HuH-7 (cell line): ENCODE results near the gene SLC38A6.
"Not testable (repeated sequence)": the region's sequence is repeated elsewhere in the genome, so short reads cannot be mapped to it uniquely, and the experiment has no call there.

Source experiments
- DNase-seq: peaks from one replicate; pipeline ENCODE4 v3.0.0; 2011; ENCODE audit warnings: low spot score

The SLC38A6 gene

GRCh38 chr14:61051051-61051450 is 70.0 kb downstream of the SLC38A6 start:
- DNase-seq = no peak

DNA sequence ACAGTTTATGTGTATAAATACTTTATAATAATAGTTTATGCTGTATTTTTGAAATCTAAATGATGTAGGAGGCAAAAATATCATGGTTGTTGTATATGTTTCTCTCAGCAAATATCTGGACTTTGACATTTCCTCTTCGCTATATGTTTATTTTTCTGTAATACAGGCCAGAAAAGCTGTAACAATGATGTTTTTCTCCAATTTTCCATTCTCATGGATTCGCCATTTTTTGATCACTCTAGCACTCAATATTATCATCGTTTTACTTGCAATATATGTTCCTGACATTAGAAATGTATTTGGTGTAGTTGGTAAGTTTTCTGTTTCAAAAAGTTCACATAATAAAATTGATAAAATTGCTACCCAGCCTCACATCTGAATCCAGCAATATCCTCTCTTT is 70.6 kb downstream of the SLC38A6 start:
- DNase-seq = no peak

DNA sequence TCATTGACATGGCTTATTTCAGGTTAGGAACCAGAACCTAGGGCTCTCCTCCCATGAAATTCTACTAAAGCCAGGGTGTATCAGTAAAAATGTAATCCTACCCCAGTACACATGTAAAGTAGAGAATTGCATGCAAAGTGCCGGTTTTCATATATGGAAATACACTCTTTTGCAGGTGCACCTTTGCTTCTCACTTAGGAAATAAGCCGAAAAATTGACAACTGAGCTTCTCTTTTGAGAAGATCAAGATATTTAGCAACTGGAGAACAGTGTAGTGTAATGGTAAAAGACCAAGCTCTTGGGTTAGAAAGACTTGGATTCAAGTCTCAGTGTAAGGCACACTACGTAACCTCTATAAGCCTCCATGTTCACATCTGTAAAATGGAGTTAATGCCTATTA is 82.4 kb downstream of the SLC38A6 start:
- no peak for DNase-seq

DNA sequence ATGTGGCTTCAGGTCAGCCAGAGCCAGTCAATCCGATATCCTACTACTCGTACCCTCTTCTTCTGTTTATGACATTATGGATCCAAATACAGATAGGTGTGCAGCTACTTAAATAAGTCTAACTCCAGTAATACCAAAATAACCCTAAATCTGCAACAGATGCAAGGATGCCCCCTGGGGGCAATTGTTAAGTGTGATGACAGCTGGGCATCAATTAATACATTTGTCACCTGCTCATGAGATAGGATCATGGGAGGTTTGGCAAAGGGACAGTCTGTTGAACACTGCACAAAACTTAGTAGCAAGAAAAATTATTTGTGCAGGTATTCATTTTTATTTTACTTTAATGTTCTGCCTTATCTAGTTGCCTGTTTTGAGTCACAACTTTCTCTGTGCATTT is 83.2 kb downstream of the SLC38A6 start:
- no peak for DNase-seq

DNA sequence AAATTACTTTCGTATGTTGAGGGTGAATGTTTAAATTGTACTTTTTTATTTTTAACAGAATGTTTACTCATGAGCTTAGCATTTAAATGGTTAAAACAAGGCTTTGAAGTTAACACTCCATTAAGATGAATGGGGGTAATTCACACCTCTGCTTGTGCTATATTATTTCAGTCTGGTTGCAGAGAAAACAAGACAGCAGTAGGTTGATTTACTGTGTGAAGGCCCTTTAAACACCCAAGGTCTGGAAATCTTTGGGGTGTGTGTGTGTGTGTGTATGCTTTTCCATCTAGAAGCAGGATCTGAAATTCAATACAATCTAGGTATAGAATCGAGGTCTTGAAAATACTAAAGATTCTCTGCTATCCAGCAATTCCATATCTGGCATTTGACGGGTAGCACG is 83.8 kb downstream of the SLC38A6 start:
- DNase-seq = no peak

GRCh38 chr14:61065656-61066055 is 84.6 kb downstream of the SLC38A6 start:
- no peak for DNase-seq

GRCh38 chr14:61072442-61072841 is 91.4 kb downstream of the SLC38A6 start:
- DNase-seq = not testable (repeated sequence)

DNA sequence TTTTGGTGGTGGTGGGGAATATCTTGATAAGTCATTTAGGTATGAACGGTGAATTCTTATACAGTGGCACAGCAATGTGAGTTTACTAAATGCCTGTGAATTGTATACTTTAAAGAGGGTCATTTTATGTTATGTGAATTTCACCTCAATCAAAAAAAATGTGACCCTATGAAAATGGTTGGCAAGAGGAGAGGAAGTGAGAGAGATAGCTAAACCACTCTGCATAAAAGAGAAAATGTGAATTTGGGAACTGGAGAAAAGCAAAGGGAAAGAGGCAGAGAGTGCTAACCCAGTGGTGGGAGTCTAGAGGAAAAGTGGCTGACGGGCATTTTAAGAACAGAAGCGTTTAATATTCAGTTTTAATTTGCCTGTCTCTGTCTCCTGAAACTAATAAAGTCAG is 93.8 kb downstream of the SLC38A6 start:
- no peak for DNase-seq

DNA sequence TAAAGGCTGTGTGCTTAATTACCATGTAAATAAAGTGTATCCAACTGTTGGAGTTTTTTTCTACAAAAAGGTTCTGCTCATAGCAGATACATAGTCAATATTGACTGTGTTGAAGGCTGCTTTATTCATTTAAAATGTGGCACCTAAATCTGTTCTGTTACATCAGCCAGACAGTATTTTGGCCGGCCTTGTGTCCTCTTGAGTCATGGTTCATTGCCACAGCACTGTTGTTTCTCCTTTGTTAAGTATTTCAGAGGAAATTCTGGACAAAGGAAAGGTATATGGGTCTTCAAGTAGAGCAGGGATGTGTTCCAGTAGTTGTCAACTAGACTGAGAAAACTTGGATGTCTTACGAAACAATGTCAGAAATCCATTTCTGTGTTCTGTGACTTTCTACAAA is 95.5 kb downstream of the SLC38A6 start:
- no peak for DNase-seq

DNA sequence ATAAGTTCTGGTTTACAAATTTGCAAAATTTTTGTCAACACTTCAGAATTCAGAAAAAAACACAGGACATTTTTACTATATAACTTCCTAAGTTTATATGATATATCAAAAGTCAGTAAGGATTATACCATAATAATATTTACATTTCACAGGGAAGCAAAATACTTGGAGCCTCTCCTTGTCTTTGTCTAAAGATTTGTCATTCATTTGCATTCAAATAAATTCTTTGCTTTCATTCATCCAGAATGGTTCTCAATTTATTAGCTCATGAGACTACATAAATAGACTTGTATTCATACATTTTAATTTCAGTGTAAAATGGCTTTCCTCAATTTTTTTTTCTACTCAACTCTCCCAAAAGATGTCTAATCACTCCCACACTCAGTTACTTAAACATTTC is 96.4 kb downstream of the SLC38A6 start:
- no peak for DNase-seq

- no peak for DNase-seq
Observed at GRCh38 chr14:61077951-61078720, 97.1 kb downstream of the SLC38A6 start.

DNA sequence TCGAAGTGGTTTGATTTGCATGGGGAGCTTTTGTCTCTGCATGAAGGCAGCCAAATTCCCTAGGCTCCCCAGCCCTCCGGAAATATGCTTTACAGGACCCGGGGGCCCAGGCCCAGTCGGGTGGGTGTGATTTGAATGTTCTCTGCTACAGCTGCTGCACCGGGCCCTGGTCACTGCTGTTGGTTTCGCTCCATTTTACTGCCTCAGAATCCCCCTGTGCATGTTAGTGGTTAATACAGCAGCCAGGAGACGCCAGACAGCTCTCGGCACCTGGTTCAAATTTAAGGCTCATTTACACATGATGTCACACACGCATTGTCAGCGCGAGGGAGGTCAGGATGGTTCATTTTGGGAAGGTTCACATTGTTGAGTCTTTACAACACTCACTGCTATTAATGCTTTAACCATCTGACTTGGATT is 99.6 kb downstream of the SLC38A6 start:
- DNase-seq = no peak

- DNase-seq = no peak
Observed at GRCh38 chr14:61088081-61088480, 107.0 kb downstream of the SLC38A6 start.

GRCh38 chr14:61089126-61089750 is 108.2 kb downstream of the SLC38A6 start:
- DNase-seq = no peak

DNA sequence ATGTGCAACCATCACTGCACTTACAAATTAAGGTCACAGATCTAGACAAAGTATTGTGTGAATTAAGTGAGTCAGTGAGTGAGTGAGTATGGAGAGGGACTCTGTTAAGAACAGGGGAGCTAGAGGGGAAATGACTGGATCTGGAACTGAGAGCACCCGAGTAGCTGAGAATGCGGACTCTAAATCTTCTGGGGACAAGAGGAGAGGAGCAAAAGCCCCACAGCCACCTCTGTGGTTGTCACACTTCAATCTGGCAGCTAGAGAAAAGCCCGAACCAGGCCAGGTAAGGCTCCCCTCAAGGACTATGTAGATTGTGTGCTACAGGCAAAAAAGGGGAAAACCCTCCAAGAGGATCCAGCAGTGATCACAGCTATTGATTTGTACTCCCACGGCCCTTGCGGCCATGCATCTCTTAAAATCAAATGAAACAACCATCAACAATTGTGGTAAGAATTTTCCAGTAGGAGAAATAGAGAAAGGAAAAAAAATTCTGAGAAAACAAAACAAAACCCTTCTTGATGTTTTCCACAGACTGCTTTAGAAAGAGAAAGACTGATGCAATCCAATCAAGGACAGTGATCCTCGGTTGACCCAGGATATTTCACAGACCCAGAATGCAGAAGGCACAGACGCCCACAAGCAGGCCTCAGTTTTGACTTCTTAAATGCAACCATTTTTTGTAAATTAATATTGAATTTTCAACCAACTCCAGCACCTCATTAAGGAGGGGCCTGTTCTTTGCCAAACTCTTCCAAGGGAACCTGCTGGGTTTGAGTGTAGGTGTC is 109.6 kb downstream of the SLC38A6 start:
- no peak for DNase-seq

DNA sequence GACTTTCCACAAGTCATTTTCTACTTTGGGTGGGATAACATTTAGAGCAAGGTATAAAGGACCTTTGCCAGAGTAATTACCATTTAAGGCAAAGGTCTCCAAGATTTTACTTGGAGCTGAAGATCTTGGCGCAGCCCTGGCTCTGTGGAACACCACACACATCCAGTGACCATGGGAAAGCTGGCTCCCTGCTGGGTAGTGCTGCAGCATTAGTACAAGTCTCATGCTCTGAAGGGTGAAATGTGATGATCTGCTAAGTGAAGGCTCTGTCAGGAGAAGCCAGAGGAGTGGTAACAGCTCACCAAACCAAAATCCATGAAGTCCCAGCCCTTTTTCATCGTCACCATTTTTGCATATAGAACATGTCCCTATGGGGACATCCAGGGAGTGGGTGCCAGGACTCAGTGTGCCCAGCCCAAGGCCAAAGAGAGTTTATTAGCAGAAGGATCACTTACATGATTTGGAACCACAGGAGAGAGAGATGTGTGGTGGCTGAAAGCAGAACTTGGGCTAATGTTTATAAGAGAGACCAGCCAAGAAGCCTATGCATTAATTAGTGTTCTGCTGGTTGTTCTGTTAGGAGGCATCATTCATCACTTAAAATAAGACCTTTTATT is 110.7 kb downstream of the SLC38A6 start:
- DNase-seq = no peak

DNA sequence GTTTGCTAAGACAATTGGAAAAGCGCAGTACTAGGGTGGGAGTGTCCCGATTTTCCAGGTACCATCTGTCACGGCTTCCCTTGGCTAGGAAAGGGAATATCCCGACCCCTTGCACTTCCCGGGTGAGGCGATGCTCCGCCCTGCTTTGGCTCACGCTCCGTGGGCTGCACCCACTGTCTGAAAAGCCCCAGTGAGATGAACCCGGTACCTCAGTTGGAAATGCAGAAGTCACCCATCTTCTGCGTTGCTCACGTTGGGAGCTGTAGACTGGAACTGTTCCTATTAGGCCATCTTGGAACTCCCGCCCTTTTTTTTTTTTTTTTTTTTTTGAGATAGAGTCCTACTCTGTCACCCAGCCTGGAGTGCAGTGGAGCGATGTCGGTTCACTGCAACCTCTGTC is 117.1 kb downstream of the SLC38A6 start:
- not testable (repeated sequence) for DNase-seq

DNA sequence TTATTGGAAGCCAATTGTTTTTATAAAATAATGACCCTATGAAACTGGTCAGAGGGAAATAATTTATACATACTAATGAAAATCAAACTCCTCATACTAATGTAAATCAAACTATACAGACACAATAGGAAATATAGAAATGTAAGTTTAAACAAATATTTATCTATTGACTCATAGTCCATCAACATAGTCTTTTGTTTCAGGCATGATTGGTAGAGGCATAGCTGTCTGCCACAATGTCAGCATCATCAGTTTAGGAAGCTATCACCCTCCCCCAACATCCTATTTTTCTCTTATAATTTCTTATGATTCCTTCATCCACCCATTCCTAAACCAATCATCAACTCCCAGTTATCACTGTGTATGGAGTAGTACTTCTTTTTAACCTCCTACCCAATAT is 117.7 kb downstream of the SLC38A6 start:
- DNase-seq = no peak

DNA sequence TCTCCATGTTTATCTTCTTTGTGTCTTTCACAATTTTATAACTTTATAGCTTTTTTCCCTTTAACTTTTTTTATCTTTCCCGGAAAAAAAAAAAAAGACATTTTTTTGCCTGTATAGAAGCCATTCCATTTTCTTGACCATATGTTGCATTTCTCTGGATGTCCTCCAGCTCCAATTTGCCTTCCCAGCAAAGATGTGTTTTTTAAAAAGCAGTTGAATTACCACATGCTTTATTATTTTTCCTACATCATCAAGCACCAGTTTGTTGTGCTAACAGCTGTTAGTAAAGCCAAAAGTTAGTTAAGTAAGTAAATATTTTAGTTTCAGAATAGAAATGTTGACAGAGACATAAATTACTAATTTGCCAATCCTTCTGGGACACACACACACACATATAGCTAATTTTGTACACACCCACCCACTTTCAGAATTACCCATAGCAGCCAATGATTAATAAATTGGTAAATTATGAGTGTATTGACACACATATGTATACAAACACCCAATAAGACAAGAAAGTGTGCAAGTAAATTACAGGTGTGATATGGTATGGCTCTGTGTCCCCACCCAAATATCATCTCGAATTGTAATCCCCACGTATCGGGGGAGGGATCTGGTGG is 118.3 kb downstream of the SLC38A6 start:
- no peak for DNase-seq

DNA sequence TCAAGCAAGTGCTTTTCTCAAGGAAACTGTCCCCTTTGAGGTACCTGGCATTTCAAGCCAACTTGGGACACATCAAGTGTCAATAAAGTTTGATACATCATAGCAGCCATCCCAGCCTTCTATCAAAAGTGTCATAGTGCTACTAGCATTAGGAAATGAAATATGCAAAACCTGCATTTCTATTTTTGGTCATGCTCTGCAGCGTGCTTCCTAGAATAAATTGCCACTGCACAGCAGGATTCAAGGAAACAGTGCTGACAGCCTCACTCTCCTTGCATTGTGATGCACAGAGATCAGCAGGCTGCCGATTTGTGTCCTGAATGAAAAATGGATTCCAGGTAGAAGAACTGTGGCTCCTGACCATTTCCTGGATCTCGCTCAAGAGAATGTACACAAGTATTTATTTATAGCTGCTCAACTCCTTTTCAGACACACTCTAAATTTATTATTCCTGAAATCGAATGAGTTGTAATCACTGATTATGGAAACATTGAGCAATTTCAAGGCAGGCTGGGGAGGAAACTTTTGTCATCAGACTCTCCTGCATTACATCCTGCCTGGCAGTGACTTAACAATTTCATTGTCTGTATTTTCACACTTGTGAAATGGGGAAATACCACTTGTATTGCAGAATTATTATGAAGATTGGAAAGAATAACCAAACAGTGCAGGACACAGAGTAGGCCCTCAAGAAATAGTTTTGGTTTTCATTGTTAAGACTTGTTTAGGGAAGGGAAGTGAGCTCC is 120.9 kb downstream of the SLC38A6 start:
- DNase-seq = no peak
